Activated naive CD8-positive, alpha-beta T cell treated with anti-CD3 and anti-CD28 coated beads, Interleukin-2, amount 10 ng/mL, durations not matched to agents 7 days and 5 days (primary cell): Measurements from ENCODE around the gene FAIM. TPM values are rescaled to one million over a fixed set of nuclear protein-coding genes. Genes with fewer than 3 reads are reported as not detected.
"Not testable (repeated sequence)": the region's sequence is repeated elsewhere in the genome, so short reads cannot be mapped to it uniquely, and the experiment has no call there.

Experiments
- ATAC-seq: fragments of 150-1000 bp; cut with Tn5 transposase; one replicate; pipeline ENCODE4 v1.10.0; 2021; ENCODE audit warnings: low read depth, moderate library complexity
- POLR2A ChIA-PET: fragments of 350-600 bp; sonication (Branson Sonifier 250); formaldehyde crosslinking; loops from one replicate; lab custom pipeline; 2021; ENCODE audit warnings: antibody characterized with exemption; lab: Charles Lee
- DNase-seq: peaks from one replicate; pipeline ENCODE4 v3.0.0; 2021
- H3K27ac Mint-ChIP-seq: one replicate; pipeline ENCODE4 v1.8.0; 2022; ENCODE audit warnings: mild to moderate bottlenecking, mixed read lengths
- H3K27me3 Mint-ChIP-seq: one replicate; pipeline ENCODE4 v1.8.0; 2022; ENCODE audit warnings: mild to moderate bottlenecking, moderate library complexity, mixed read lengths
- H3K36me3 Mint-ChIP-seq: one replicate; pipeline ENCODE4 v1.8.0; 2021; ENCODE audit warnings: mild to moderate bottlenecking, mixed read lengths
- H3K4me1 Mint-ChIP-seq: one replicate; pipeline ENCODE4 v1.8.0; 2021; ENCODE audit warnings: mixed read lengths
- H3K4me3 Mint-ChIP-seq: one replicate; pipeline ENCODE4 v1.8.0; 2022; ENCODE audit warnings: mild to moderate bottlenecking, moderate library complexity, mixed read lengths
- H3K9me3 Mint-ChIP-seq: one replicate; pipeline ENCODE4 v1.8.0; 2021; ENCODE audit warnings: mixed read lengths
- total RNA-seq, 2 experiments: library from RNA; stranded (reverse); gene quantifications; one replicate each; pipeline ENCODE4 v1.2.3, GENCODE V29; 2021

FAIM gene
- total RNA-seq, 2 experiments from 2014 or later = 2.7 to 5.2 TPM

GRCh38 chr3:138593488-138594149 is 15.0 kb upstream of the FAIM start:
- Mint-ChIP-seq H3K27me3 (no peaks in the 10 kb centered on the region), H3K36me3 (peaks cover 4% of the 10 kb centered on the region), H3K9me3 (no peaks in the 10 kb centered on the region), H3K4me3 (peak overlapping the region; percentile 79), H3K4me1 (peaks cover 21% of the 10 kb centered on the region), H3K27ac (peak overlapping the region; percentile 87)
- DNase-seq (no peak), ATAC-seq (no peak)
- POLR2A ChIA-PET = interaction anchor here (0.6 to 2.9 kb wide), 11 partner anchors 10 to 420 kb away, joined by 3 to 25 read pairs (median 5); partner anchors contain the start of gene FAIM

GRCh38 chr3:138594150-138594934 is 14.2 kb upstream of the FAIM start, which contains the start of gene CEP70:
Gene CEP70 (minus strand): TSS chr3:138594260. CDS start chr3:138572927, 21,333 bp downstream.
- Mint-ChIP-seq H3K9me3 (no peaks in the 10 kb centered on the region), H3K27ac (peak within 1 kb of the TSS; percentile 87), H3K4me3 (peak within 1 kb of the TSS; percentile 79), H3K36me3 (peaks cover 3% of the 10 kb centered on the region), H3K27me3 (no peaks in the 10 kb centered on the region), H3K4me1 (peaks cover 20% of the 10 kb centered on the region)
- peak; percentile 91 for DNase-seq
- peak; percentile 92 for ATAC-seq
- POLR2A ChIA-PET = interaction anchor here (0.6 to 2.9 kb wide), 12 partner anchors 10 to 420 kb away, joined by 3 to 25 read pairs (median 5); partner anchors contain the start of gene FAIM

GRCh38 chr3:138594935-138595610 is 13.5 kb upstream of the FAIM start:
- Mint-ChIP-seq H3K36me3 (peaks cover 3% of the 10 kb centered on the region), H3K4me3 (peak overlapping the region; percentile 79), H3K9me3 (no peaks in the 10 kb centered on the region), H3K27ac (peak overlapping the region; percentile 87), H3K4me1 (peaks cover 20% of the 10 kb centered on the region), H3K27me3 (no peaks in the 10 kb centered on the region)
- DNase-seq (no peak), ATAC-seq (no peak)
- POLR2A ChIA-PET = interaction anchor here (0.9 to 2.9 kb wide), 6 partner anchors 14 to 328 kb away, joined by 3 to 25 read pairs (median 10); partner anchors contain the start of gene FAIM

GRCh38 chr3:138597186-138597976 is 11.2 kb upstream of the FAIM start:
- POLR2A ChIA-PET = interaction anchor here (0.7 kb wide), 1 partner anchor 315 kb away, joined by 4 read pairs; no protein-coding TSS in a partner anchor
- peaks cover 15% of the 10 kb centered on the region for H3K4me1 Mint-ChIP-seq
- DNase-seq, H3K4me3 Mint-ChIP-seq, H3K27me3 Mint-ChIP-seq, H3K27ac Mint-ChIP-seq, H3K9me3 Mint-ChIP-seq, H3K36me3 Mint-ChIP-seq, ATAC-seq: not testable (repeated sequence)

GRCh38 chr3:138598534-138598933 is 10.0 kb upstream of the FAIM start:
- no peak for DNase-seq
- ATAC-seq = no peak
- peaks cover 7% of the 10 kb centered on the region for H3K4me1 Mint-ChIP-seq
- H3K27ac Mint-ChIP-seq = no peak overlapping the region
- H3K27me3 Mint-ChIP-seq = no peaks in the 10 kb centered on the region
- H3K36me3 Mint-ChIP-seq = peaks cover 1% of the 10 kb centered on the region
- no peak overlapping the region for H3K4me3 Mint-ChIP-seq
- POLR2A ChIA-PET = no interaction called here
- peaks cover 4% of the 10 kb centered on the region for H3K9me3 Mint-ChIP-seq

GRCh38 chr3:138600100-138600745 is 8.3 kb upstream of the FAIM start:
- POLR2A ChIA-PET = no interaction called here
- H3K4me1 Mint-ChIP-seq = peaks cover 2% of the 10 kb centered on the region
- H3K36me3 Mint-ChIP-seq = peaks cover 7% of the 10 kb centered on the region
- DNase-seq (no peak), ATAC-seq (no peak)
- no peak overlapping the region for H3K4me3 Mint-ChIP-seq
- peaks cover 11% of the 10 kb centered on the region for H3K9me3 Mint-ChIP-seq
- H3K27me3 Mint-ChIP-seq = no peaks in the 10 kb centered on the region
- H3K27ac Mint-ChIP-seq = no peak overlapping the region

- H3K36me3 Mint-ChIP-seq, H3K27ac Mint-ChIP-seq, H3K4me1 Mint-ChIP-seq, H3K27me3 Mint-ChIP-seq, ATAC-seq, DNase-seq, POLR2A ChIA-PET, H3K4me3 Mint-ChIP-seq: not testable (repeated sequence)
- peaks cover 11% of the 10 kb centered on the region for H3K9me3 Mint-ChIP-seq
Observed at GRCh38 chr3:138601661-138602060, 6.9 kb upstream of the FAIM start.

- H3K27ac Mint-ChIP-seq, ATAC-seq, H3K4me3 Mint-ChIP-seq, H3K27me3 Mint-ChIP-seq, POLR2A ChIA-PET, DNase-seq, H3K4me1 Mint-ChIP-seq: not testable (repeated sequence)
- Mint-ChIP-seq H3K36me3 (peaks cover 12% of the 10 kb centered on the region), H3K9me3 (peaks cover 11% of the 10 kb centered on the region)
Observed at GRCh38 chr3:138604106-138604595, 4.4 kb upstream of the FAIM start.

- peaks cover 2% of the 10 kb centered on the region for H3K27me3 Mint-ChIP-seq
- peak overlapping the region; percentile 91 for H3K4me3 Mint-ChIP-seq
- H3K4me1 Mint-ChIP-seq = peaks cover 15% of the 10 kb centered on the region
- H3K36me3 Mint-ChIP-seq = peaks cover 11% of the 10 kb centered on the region
- H3K9me3 Mint-ChIP-seq = no peaks in the 10 kb centered on the region
- DNase-seq = no peak
- H3K27ac Mint-ChIP-seq = peak overlapping the region; percentile 99
- ATAC-seq = no peak
- POLR2A ChIA-PET = interaction anchor here (3.9 kb wide), 1 partner anchor 16 kb away, joined by 25 read pairs; the partner anchor contains the start of gene CEP70
Observed at GRCh38 chr3:138609898-138610266, 1.3 kb downstream of the FAIM start.

- H3K27ac Mint-ChIP-seq = no peak overlapping the region
- ATAC-seq (no peak), DNase-seq (no peak)
- no peak overlapping the region for H3K4me3 Mint-ChIP-seq
- no peaks in the 10 kb centered on the region for H3K27me3 Mint-ChIP-seq
- peaks cover 4% of the 10 kb centered on the region for H3K4me1 Mint-ChIP-seq
- POLR2A ChIA-PET = no interaction called here
- H3K9me3 Mint-ChIP-seq = no peaks in the 10 kb centered on the region
- H3K36me3 Mint-ChIP-seq = peaks cover 3% of the 10 kb centered on the region
Observed at GRCh38 chr3:138615462-138615861, 6.9 kb downstream of the FAIM start.

GRCh38 chr3:138620431-138620830 is 11.9 kb downstream of the FAIM start:
- no peaks in the 10 kb centered on the region for H3K36me3 Mint-ChIP-seq
- DNase-seq = no peak
- no peaks in the 10 kb centered on the region for H3K4me1 Mint-ChIP-seq
- POLR2A ChIA-PET = no interaction called here
- H3K27ac Mint-ChIP-seq = no peak overlapping the region
- H3K9me3 Mint-ChIP-seq = no peaks in the 10 kb centered on the region
- no peaks in the 10 kb centered on the region for H3K27me3 Mint-ChIP-seq
- ATAC-seq = no peak
- no peak overlapping the region for H3K4me3 Mint-ChIP-seq

- Mint-ChIP-seq H3K27ac (no peak overlapping the region), H3K4me1 (no peaks in the 10 kb centered on the region), H3K4me3 (no peak overlapping the region), H3K9me3 (no peaks in the 10 kb centered on the region), H3K36me3 (no peaks in the 10 kb centered on the region), H3K27me3 (no peaks in the 10 kb centered on the region)
- POLR2A ChIA-PET = no interaction called here
- ATAC-seq = no peak
- no peak for DNase-seq
Observed at GRCh38 chr3:138624518-138624917, 15.9 kb downstream of the FAIM start.
